ACC112 (cell line): ENCODE measurements around the gene GALNT1.

ENCODE experiments used
- H2AFZ ChIP-seq: fragments of 200-600 bp; sonication (generic); one replicate; pipeline ENCODE4 v1.6.0; 2017; ENCODE audit warnings: antibody characterized with exemption, low read length; ENCODE audit not compliant: unreplicated experiment
- H3K27ac ChIP-seq: fragments of 200-600 bp; sonication (generic); 2 replicates; pipeline ENCODE4 v1.5.1; 2014; ENCODE audit warnings: low read depth, mild to moderate bottlenecking, antibody characterized with exemption, low read length, moderate library complexity
- H3K27me3 ChIP-seq: fragments of 200-600 bp; sonication (generic); 2 replicates; pipeline ENCODE4 v1.6.1; 2014; ENCODE audit warnings: mild to moderate bottlenecking, antibody characterized with exemption, low read length, moderate library complexity, mixed read lengths; ENCODE audit not compliant: insufficient read depth
- H3K36me3 ChIP-seq: fragments of 200-600 bp; sonication (generic); 2 replicates; pipeline ENCODE4 v1.6.1; 2016; ENCODE audit warnings: mild to moderate bottlenecking, antibody characterized with exemption, low read length, moderate library complexity, mixed read lengths; ENCODE audit not compliant: insufficient read depth
- H3K4me1 ChIP-seq: fragments of 200-600 bp; sonication (generic); one replicate; pipeline ENCODE4 v1.6.1; 2016; ENCODE audit warnings: low read length, mixed read lengths; ENCODE audit not compliant: insufficient read depth, unreplicated experiment, control insufficient read depth
- H3K4me3 ChIP-seq: fragments of 200-600 bp; sonication (generic); 2 replicates; pipeline ENCODE4 v1.5.1; 2014; ENCODE audit warnings: mild to moderate bottlenecking, low read depth, low read length
- H3K79me2 ChIP-seq: fragments of 200-600 bp; sonication (generic); one replicate; pipeline ENCODE4 v1.6.0; 2016; ENCODE audit warnings: low read length; ENCODE audit not compliant: control insufficient read depth, unreplicated experiment, insufficient read depth

The GALNT1 gene

GRCh38 chr18:35582899-35583558, 1.5 kb downstream of the GALNT1 start:
- Histone ChIP-seq H3K79me2 (peaks cover 60% of the 10 kb centered on the region), H3K36me3 (peaks cover 21% of the 10 kb centered on the region), H3K27me3 (no peaks in the 10 kb centered on the region), H2AFZ (no peak overlapping the region), H3K4me1 (peaks cover 11% of the 10 kb centered on the region), H3K4me3 (peak overlapping the region; percentile 91), H3K27ac (no peak overlapping the region)

GRCh38 chr18:35584735-35585134, 3.2 kb downstream of the GALNT1 start:
- H3K4me1 ChIP-seq, result peaks cover 11% of the 10 kb centered on the region
- no peak overlapping the region for H3K4me3 ChIP-seq
- peaks cover 77% of the 10 kb centered on the region for H3K79me2 ChIP-seq
- H3K36me3 ChIP-seq, result peaks cover 25% of the 10 kb centered on the region
- no peak overlapping the region for H2AFZ ChIP-seq
- no peak overlapping the region for H3K27ac ChIP-seq
- no peaks in the 10 kb centered on the region for H3K27me3 ChIP-seq

GRCh38 chr18:35585608-35586007, 4.1 kb downstream of the GALNT1 start:
- Histone ChIP-seq H3K27me3 (no peaks in the 10 kb centered on the region), H2AFZ (no peak overlapping the region), H3K36me3 (peaks cover 28% of the 10 kb centered on the region), H3K4me1 (peaks cover 11% of the 10 kb centered on the region), H3K79me2 (peaks cover 84% of the 10 kb centered on the region), H3K27ac (no peak overlapping the region), H3K4me3 (no peak overlapping the region)

- H3K27ac ChIP-seq, result no peak overlapping the region
- H3K4me3 ChIP-seq, result no peak overlapping the region
- H2AFZ ChIP-seq, result no peak overlapping the region
- peaks cover 5% of the 10 kb centered on the region for H3K4me1 ChIP-seq
- H3K79me2 ChIP-seq, result peaks cover 95% of the 10 kb centered on the region
- peaks cover 28% of the 10 kb centered on the region for H3K36me3 ChIP-seq
- H3K27me3 ChIP-seq, result no peaks in the 10 kb centered on the region
Observed at GRCh38 chr18:35588122-35588521, 6.6 kb downstream of the GALNT1 start.

- Histone ChIP-seq H3K4me1 (no peaks in the 10 kb centered on the region), H2AFZ (no peak overlapping the region), H3K27me3 (no peaks in the 10 kb centered on the region), H3K27ac (no peak overlapping the region), H3K36me3 (peaks cover 28% of the 10 kb centered on the region), H3K79me2 (peaks cover 96% of the 10 kb centered on the region), H3K4me3 (no peak overlapping the region)
Observed at GRCh38 chr18:35588995-35589394, 7.5 kb downstream of the GALNT1 start.

DNA sequence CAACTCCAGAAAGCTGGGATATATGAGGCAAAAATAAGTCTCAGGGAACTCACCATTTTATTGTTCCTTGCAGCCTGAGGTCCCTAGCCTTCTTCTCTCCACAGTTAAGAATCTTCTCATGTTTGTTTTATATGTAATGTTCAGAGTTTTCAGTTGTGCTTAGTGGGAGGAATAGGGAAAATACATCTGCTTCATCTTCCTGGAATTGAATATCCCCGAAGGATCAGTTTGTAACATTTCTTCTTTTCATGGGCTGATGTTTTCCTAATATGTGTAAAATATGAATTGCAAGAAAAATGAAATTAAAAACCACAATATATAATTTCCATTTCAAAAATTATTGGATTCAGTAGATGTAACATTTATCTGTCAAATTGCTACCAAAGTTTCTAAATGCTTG, 8.0 kb downstream of the GALNT1 start:
- H3K36me3 ChIP-seq, result peaks cover 28% of the 10 kb centered on the region
- H3K27ac ChIP-seq, result no peak overlapping the region
- H2AFZ ChIP-seq, result no peak overlapping the region
- H3K27me3 ChIP-seq, result no peaks in the 10 kb centered on the region
- no peaks in the 10 kb centered on the region for H3K4me1 ChIP-seq
- H3K79me2 ChIP-seq, result peaks cover 96% of the 10 kb centered on the region
- no peak overlapping the region for H3K4me3 ChIP-seq

GRCh38 chr18:35590935-35591334, 9.4 kb downstream of the GALNT1 start:
- Histone ChIP-seq H3K79me2 (peaks cover 91% of the 10 kb centered on the region), H3K36me3 (peaks cover 18% of the 10 kb centered on the region), H3K27ac (no peak overlapping the region), H2AFZ (no peak overlapping the region), H3K27me3 (no peaks in the 10 kb centered on the region), H3K4me3 (no peak overlapping the region), H3K4me1 (no peaks in the 10 kb centered on the region)

DNA sequence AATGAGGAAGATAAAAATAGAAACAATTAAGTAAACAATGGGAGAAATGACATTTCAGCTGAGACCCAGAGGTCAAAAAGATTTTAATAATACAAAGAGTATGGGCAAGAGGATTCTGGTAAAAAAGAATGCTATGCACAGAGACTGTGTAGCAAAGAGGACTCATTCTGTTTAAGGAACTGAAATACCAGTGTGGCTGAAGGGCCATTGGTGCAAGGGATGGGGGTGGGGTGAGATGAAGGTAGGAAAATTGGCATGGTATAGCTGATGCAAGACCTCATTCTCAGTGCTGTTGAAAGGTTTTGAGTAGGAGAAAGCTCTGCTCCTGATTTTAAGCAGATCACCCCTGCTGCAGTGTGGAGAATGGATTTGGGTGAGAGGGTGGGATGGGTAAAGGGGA, 10.8 kb downstream of the GALNT1 start:
- no peak overlapping the region for H3K27ac ChIP-seq

DNA sequence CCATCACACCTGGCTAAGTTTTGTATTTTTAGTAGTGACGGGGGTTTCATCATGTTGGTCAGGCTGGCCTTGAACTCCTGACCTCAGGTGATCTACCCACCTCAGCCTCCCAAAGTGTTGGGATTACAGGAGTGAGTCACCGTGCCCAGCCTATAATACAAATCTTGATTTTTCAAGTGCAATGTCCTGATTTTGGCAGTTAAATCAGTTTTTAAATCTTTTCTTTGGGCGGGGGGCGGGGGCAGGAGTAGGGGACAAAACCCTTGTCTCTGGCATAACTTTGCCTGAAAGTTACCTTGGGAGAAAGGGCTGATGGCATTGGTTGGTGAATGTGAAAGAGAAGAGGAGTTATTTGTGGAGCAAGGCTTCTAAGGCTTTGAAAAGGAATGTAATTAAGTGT, 12.3 kb downstream of the GALNT1 start:
- H3K36me3 ChIP-seq, result peaks cover 9% of the 10 kb centered on the region; the same call in 1 of the 2 replicates
- H3K27me3 ChIP-seq, result no peaks in the 10 kb centered on the region
- H3K4me3 ChIP-seq, result no peak overlapping the region
- peaks cover 89% of the 10 kb centered on the region for H3K79me2 ChIP-seq
- no peaks in the 10 kb centered on the region for H3K4me1 ChIP-seq
- no peak overlapping the region for H2AFZ ChIP-seq
- H3K27ac ChIP-seq, result no peak overlapping the region

More for the DNA sequence above, 10.8 kb downstream of the GALNT1 start:
- H3K4me1 ChIP-seq, result no peaks in the 10 kb centered on the region
- peaks cover 14% of the 10 kb centered on the region for H3K36me3 ChIP-seq
- peaks cover 92% of the 10 kb centered on the region for H3K79me2 ChIP-seq
- H3K4me3 ChIP-seq, result no peak overlapping the region
- no peaks in the 10 kb centered on the region for H3K27me3 ChIP-seq
- H2AFZ ChIP-seq, result no peak overlapping the region

DNA sequence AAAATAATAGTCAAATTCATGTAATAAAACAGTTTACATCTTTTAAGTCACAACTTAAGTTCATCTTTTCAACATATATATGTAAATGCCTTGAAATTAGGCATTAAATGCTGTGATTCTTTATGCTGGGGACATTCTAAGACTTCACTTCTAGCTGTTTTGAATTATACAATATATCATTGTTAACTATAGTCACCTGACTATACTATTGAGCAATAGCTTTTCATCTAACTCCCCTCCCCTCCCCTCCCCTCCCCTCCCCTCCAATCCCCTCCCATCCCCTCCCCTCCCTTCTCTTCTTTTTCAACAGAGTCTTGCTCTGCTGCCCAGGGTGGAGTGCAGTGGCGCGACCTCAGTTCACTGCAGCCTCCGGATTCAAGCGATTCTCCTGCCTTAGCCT, 16.2 kb downstream of the GALNT1 start:
- H3K27me3 ChIP-seq, result no peaks in the 10 kb centered on the region
- no peak overlapping the region for H3K4me3 ChIP-seq
- no peak overlapping the region for H3K27ac ChIP-seq
- peaks cover 19% of the 10 kb centered on the region for H3K36me3 ChIP-seq
- H3K4me1 ChIP-seq, result no peaks in the 10 kb centered on the region
- H3K79me2 ChIP-seq, result peaks cover 89% of the 10 kb centered on the region
- no peak overlapping the region for H2AFZ ChIP-seq

DNA sequence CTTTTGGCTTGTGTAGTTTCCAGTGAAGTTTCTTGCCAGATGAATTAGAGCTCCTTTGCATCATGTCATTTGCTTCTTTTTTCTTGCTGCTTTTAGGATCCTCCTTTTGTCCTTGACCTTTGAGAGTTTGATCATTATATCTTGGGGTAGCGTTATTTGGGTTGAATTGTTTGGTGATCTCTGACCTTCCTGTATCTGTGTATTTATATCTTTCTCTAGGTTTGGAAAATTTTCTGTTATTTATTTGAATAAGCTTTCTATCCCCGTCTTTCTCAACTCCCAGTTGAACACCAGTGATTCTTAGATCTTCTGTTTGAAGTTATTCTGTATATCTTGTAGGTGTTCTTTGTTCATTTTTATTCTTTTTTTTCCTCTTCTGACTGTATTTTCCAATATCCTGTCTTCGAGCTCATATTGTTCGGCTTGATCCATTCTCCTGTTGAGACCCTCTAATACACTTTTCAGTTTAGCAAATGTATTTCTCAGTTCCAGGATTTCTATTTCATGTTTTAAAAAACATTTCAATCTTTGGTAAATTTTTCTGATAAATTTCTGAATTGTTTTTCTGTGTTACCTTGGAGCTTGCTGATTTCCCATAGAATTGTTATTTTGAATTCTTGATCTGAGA, 20.8 kb downstream of the GALNT1 start:
- Histone ChIP-seq H3K27ac (no peak overlapping the region), H3K79me2 (peaks cover 91% of the 10 kb centered on the region), H3K27me3 (no peaks in the 10 kb centered on the region), H3K36me3 (peaks cover 19% of the 10 kb centered on the region), H3K4me1 (peaks cover 10% of the 10 kb centered on the region), H2AFZ (no peak overlapping the region), H3K4me3 (no peak overlapping the region)
